IMR-90 (cell line): ENCODE results near the gene FNDC1. TPM values are rescaled to one million over a fixed set of nuclear protein-coding genes. Genes with fewer than 3 reads are reported as not detected.

ENCODE experiments used
- ATAC-seq: fragments of 200-7000 bp; cut with Tn5 transposase; 2 replicates; pipeline ENCODE4 v1.9.1; 2020; ENCODE audit warnings: low read depth, mild to moderate bottlenecking, moderate library complexity
- BruUV-seq: library from RNA; stranded (reverse); fragments of 400-500 nt; replicated peaks from 2 replicates; lab custom pipeline; 2021; lab: Mats Ljungman, UMichigan
- CTCF ChIA-PET: fragments of 300-600 bp; formaldehyde crosslinking; extraction: SDS; loops from one replicate; lab custom pipeline; 2021; ENCODE audit warnings: antibody characterized with exemption; lab: Yijun Ruan, JAX
- POLR2A ChIA-PET: fragments of 300-600 bp; sonication (Branson Sonifier 250); formaldehyde crosslinking; loops from one replicate; lab custom pipeline; 2022; ENCODE audit warnings: antibody characterized with exemption; ENCODE audit not compliant: unreplicated experiment; lab: Charles Lee
- DNase-seq: peaks from one replicate; pipeline ENCODE4 v3.0.0; 2013
- H2AFZ ChIP-seq: replicated peaks from 2 replicates; pipeline ENCODE3; 2013; ENCODE audit warnings: low read length, mild to moderate bottlenecking; ENCODE audit not compliant: poor library complexity
- H2AK5ac ChIP-seq: 2 replicates; pipeline ENCODE4 v1.6.1; 2013; ENCODE audit warnings: low read depth, low read length, inconsistent platforms
- H2AK9ac ChIP-seq: replicated peaks from 2 replicates; pipeline ENCODE3; 2013; ENCODE audit warnings: mild to moderate bottlenecking, low read depth, low read length, moderate library complexity; ENCODE audit not compliant: poor library complexity
- H2BK120ac ChIP-seq: 2 replicates; pipeline ENCODE4 v1.6.1; 2013; ENCODE audit warnings: low read depth, low read length, inconsistent platforms
- H2BK15ac ChIP-seq: 3 replicates; pipeline ENCODE4 v1.6.1; 2013; ENCODE audit warnings: low read depth, low read length, inconsistent platforms
- H2BK20ac ChIP-seq: 2 replicates; pipeline ENCODE4 v1.6.1; 2013; ENCODE audit warnings: low read depth, mild to moderate bottlenecking, inconsistent platforms, low read length, moderate library complexity
- H2BK5ac ChIP-seq: 2 replicates; pipeline ENCODE4 v1.6.1; 2013; ENCODE audit warnings: mild to moderate bottlenecking, low read depth, low read length, inconsistent platforms; ENCODE audit not compliant: poor library complexity, severe bottlenecking
- H3K14ac ChIP-seq: replicated peaks from 2 replicates; pipeline ENCODE4 v1.6.1; 2013; ENCODE audit warnings: low read depth, low read length, inconsistent platforms
- H3K18ac ChIP-seq: 2 replicates; pipeline ENCODE4 v1.6.1; 2013; ENCODE audit warnings: low read depth, low read length, control low read depth
- H3K23ac ChIP-seq: 2 replicates; pipeline ENCODE4 v1.6.1; 2013; ENCODE audit warnings: low read depth, low read length, inconsistent platforms
- H3K27ac ChIP-seq: 2 replicates; pipeline ENCODE4 v1.5.1; 2013; ENCODE audit warnings: mild to moderate bottlenecking, control low read depth, low read length; ENCODE audit not compliant: insufficient read depth
- H3K27me3 ChIP-seq: 2 replicates; pipeline ENCODE4 v1.6.1; 2013; ENCODE audit warnings: low read length; ENCODE audit not compliant: control insufficient read depth, insufficient read depth
- H3K36me3 ChIP-seq: 2 replicates; pipeline ENCODE4 v1.6.1; 2013; ENCODE audit warnings: low read length, mixed read lengths; ENCODE audit not compliant: control insufficient read depth, insufficient read depth
- H3K4ac ChIP-seq: 2 replicates; pipeline ENCODE4 v1.6.1; 2013; ENCODE audit warnings: low read depth, low read length, inconsistent platforms
- H3K4me1 ChIP-seq: 2 replicates; pipeline ENCODE4 v1.6.1; 2013; ENCODE audit warnings: low read length, mixed read lengths; ENCODE audit not compliant: control insufficient read depth, insufficient read depth
- H3K4me2 ChIP-seq: 2 replicates; pipeline ENCODE4 v1.6.1; 2013; ENCODE audit warnings: low read depth, mild to moderate bottlenecking, control low read depth, low read length, moderate library complexity
- H3K4me3 ChIP-seq: 2 replicates; pipeline ENCODE4 v1.5.1; 2013; ENCODE audit warnings: low read depth, mild to moderate bottlenecking, control low read depth, low read length, moderate library complexity; ENCODE audit not compliant: insufficient read depth
- H3K56ac ChIP-seq: 2 replicates; pipeline ENCODE4 v1.6.1; 2013; ENCODE audit warnings: low read length, inconsistent platforms; ENCODE audit not compliant: insufficient read depth; ENCODE audit errors: extremely low read depth
- H3K79me1 ChIP-seq, 2 experiments: 2 replicates each; pipeline ENCODE4 v1.6.1; 2013; ENCODE audit warnings: low read length in 2 of 2, inconsistent platforms in 1 of 2, low read depth in 1 of 2
- H3K9ac ChIP-seq: 2 replicates; pipeline ENCODE4 v1.6.1; 2013; ENCODE audit warnings: low read depth, low read length, control low read depth
- H3K9me1 ChIP-seq: 2 replicates; pipeline ENCODE4 v1.6.1; 2013; ENCODE audit warnings: low read length, inconsistent platforms; ENCODE audit not compliant: insufficient read depth
- H3K9me3 ChIP-seq: 2 replicates; pipeline ENCODE4 v1.6.1; 2013; ENCODE audit warnings: low read length; ENCODE audit not compliant: control insufficient read depth, insufficient read depth
- H4K20me1 ChIP-seq: 2 replicates; pipeline ENCODE4 v1.6.1; 2013; ENCODE audit warnings: low read length, inconsistent platforms; ENCODE audit not compliant: insufficient read depth
- H4K5ac ChIP-seq: 2 replicates; pipeline ENCODE4 v1.6.1; 2013; ENCODE audit warnings: mild to moderate bottlenecking, low read depth, low read length, control low read depth
- H4K8ac ChIP-seq, 2 experiments: 2 replicates each; pipeline ENCODE4 v1.6.1; 2013; ENCODE audit warnings: low read depth in 2 of 2, low read length in 2 of 2, control low read depth in 1 of 2, inconsistent platforms in 1 of 2
- H4K91ac ChIP-seq: 2 replicates; pipeline ENCODE4 v1.6.1; 2013; ENCODE audit warnings: low read depth, low read length, inconsistent platforms; ENCODE audit not compliant: insufficient read depth
- BHLHE40 ChIP-seq: fragments of 150-350 bp; IDR thresholded peaks from 2 replicates; pipeline ENCODE4 v1.6.1; 2016; ENCODE audit warnings: mild to moderate bottlenecking, low read depth, low read length
- CEBPB ChIP-seq: IDR thresholded peaks from 2 replicates; pipeline ENCODE4 v1.6.1; 2012; ENCODE audit warnings: low read depth, low read length, improper control_type of control experiment
- CHD1 ChIP-seq: IDR thresholded peaks from 2 replicates; pipeline ENCODE4 v1.6.1; 2012; ENCODE audit warnings: low read depth, low read length, improper control_type of control experiment
- CTCF ChIP-seq: conservative IDR thresholded peaks from 2 replicates; pipeline ENCODE4 v1.5.1; 2012; ENCODE audit warnings: mild to moderate bottlenecking, low read depth, low read length, improper control_type of control experiment
- ELK1 ChIP-seq: fragments of 150-350 bp; IDR thresholded peaks from 2 replicates; pipeline ENCODE4 v1.6.1; 2016; ENCODE audit warnings: low read depth, mild to moderate bottlenecking, low read length, moderate library complexity, borderline replicate concordance
- FOS ChIP-seq: fragments of 150-350 bp; IDR thresholded peaks from 2 replicates; pipeline ENCODE4 v1.6.1; 2016; ENCODE audit warnings: low read depth, low read length
- MAFK ChIP-seq: IDR thresholded peaks from 2 replicates; pipeline ENCODE4 v1.6.1; 2012; ENCODE audit warnings: low read depth, low read length, improper control_type of control experiment
- MAZ ChIP-seq: IDR thresholded peaks from 2 replicates; pipeline ENCODE4 v1.6.1; 2012; ENCODE audit warnings: low read depth, mild to moderate bottlenecking, low read length, improper control_type of control experiment, moderate library complexity, borderline replicate concordance
- MXI1 ChIP-seq: IDR thresholded peaks from 2 replicates; pipeline ENCODE4 v1.6.1; 2012; ENCODE audit warnings: low read depth, mild to moderate bottlenecking, low read length, moderate library complexity, borderline replicate concordance
- NFE2L2 ChIP-seq: fragments of 150-350 bp; IDR thresholded peaks from 2 replicates; pipeline ENCODE4 v1.6.1; 2016; ENCODE audit warnings: low read depth, mild to moderate bottlenecking, low read length
- POLR2A ChIP-seq: IDR thresholded peaks from 2 replicates; pipeline ENCODE4 v1.6.1; 2012; ENCODE audit warnings: mild to moderate bottlenecking, low read depth, low read length
- RAD21 ChIP-seq: IDR thresholded peaks from 2 replicates; pipeline ENCODE4 v1.6.1; 2012; ENCODE audit warnings: low read length, improper control_type of control experiment
- RCOR1 ChIP-seq: IDR thresholded peaks from 2 replicates; pipeline ENCODE4 v1.6.1; 2012; ENCODE audit warnings: mild to moderate bottlenecking, low read length, improper control_type of control experiment; ENCODE audit not compliant: insufficient replicate concordance
- RFX5 ChIP-seq: IDR thresholded peaks from 2 replicates; pipeline ENCODE4 v1.8.0; 2012; ENCODE audit warnings: low read depth, mild to moderate bottlenecking, low read length, moderate library complexity
- SMC3 ChIP-seq: fragments of 150-350 bp; IDR thresholded peaks from 2 replicates; pipeline ENCODE4 v1.6.1; 2016; ENCODE audit warnings: low read depth, mild to moderate bottlenecking, antibody characterized with exemption, low read length, moderate library complexity
- USF2 ChIP-seq: fragments of 150-350 bp; IDR thresholded peaks from 2 replicates; pipeline ENCODE4 v1.6.1; 2017; ENCODE audit warnings: mild to moderate bottlenecking, antibody characterized with exemption, low read length, low read depth
- WGBS, 2 experiments: methylation state at CpG; one replicate each; pipeline versions ENCODE4 v1.1.5 to v1.1.7; 2013; ENCODE audit warnings: missing lambda C conversion rate in 2 of 2; ENCODE audit not compliant: insufficient read length in 1 of 2; ENCODE audit errors: extremely low coverage in 2 of 2; 5-methylcytosine and 5-hydroxymethylcytosine counted together
- dilution Hi-C: fragments of 300-500 bp; cut with HindIII; formaldehyde crosslinking; loops from one replicate; pipeline ENCODE4 v1.14.3; 2018; ENCODE audit warnings: low sequenced_read_pairs; ENCODE audit not compliant: unreplicated experiment
- in situ Hi-C: fragments of 300-500 bp; cut with MboI; formaldehyde crosslinking; loops from 3 replicates; pipeline ENCODE4 v1.14.3; 2019; ENCODE audit warnings: low sequenced_read_pairs, inconsistent platforms, mixed read lengths
- intact Hi-C: fragments of 100-400 bp; cut with micrococcal nuclease; formaldehyde crosslinking; loops from 2 replicates; pipeline ENCODE4 v1.10.0; 2022
- polyA plus RNA-seq, 3 experiments: library from polyadenylated mRNA; depleted of rRNA; stranded (reverse); fragments of >200 nt; gene quantifications; 2 replicates each; pipeline ENCODE4 v1.2.3, GENCODE V29; 2012; ENCODE audit warnings: low replicate concordance in 1 of 3
- total RNA-seq: library from RNA; depleted of rRNA; stranded (reverse); fragments of >200 nt; gene quantifications from 2 replicates; pipeline ENCODE4 v1.2.3, GENCODE V29; 2012

The FNDC1 gene
- total and polyA plus RNA-seq, 2 of the 4 experiments (the other 2 are of a cell fraction) = 0.03 TPM; not detected in 1

GRCh38 chr6:159213405-159213804, 44.2 kb downstream of the FNDC1 start:
- dilution Hi-C loops = no loop called here

More at GRCh38 chr6:159213405-159213804, 44.2 kb downstream of the FNDC1 start:
- H2AFZ ChIP-seq = no peak overlapping the region
- H2BK15ac ChIP-seq = no peak overlapping the region
- no peak overlapping the region for H3K27ac ChIP-seq
- H3K4me1 ChIP-seq = no peaks in the 10 kb centered on the region
- H4K8ac ChIP-seq = no peak overlapping the region
- no peaks in the 10 kb centered on the region for H3K9me1 ChIP-seq
- in situ Hi-C loops = no loop called here
- no peak overlapping the region for H4K91ac ChIP-seq
- H3K14ac ChIP-seq = no peak overlapping the region
- H3K36me3 ChIP-seq = no peaks in the 10 kb centered on the region
- no peak overlapping the region for H2BK5ac ChIP-seq
- H3K4me2 ChIP-seq = no peak overlapping the region
- intact Hi-C loops = no loop called here
- no peaks in the 10 kb centered on the region for H3K9me3 ChIP-seq
- POLR2A ChIA-PET = no interaction called here
- H4K5ac ChIP-seq = no peak overlapping the region
- H3K4me3 ChIP-seq = no peak overlapping the region
- no peak overlapping the region for H2BK120ac ChIP-seq
- H2BK20ac ChIP-seq = no peak overlapping the region
- no peak overlapping the region for H3K18ac ChIP-seq
- no CpG with 5 or more reads among the region's 3 CpGs for WGBS, 2 experiments
- ATAC-seq = no peak
- H3K9ac ChIP-seq = no peak overlapping the region
- no peak overlapping the region for H2AK5ac ChIP-seq
- no peaks in the 10 kb centered on the region for H3K79me1 ChIP-seq
- no peak overlapping the region for H3K23ac ChIP-seq
- no peak overlapping the region for H3K4ac ChIP-seq
- H2AK9ac ChIP-seq = no peak overlapping the region
- DNase-seq = no peak
- CTCF ChIA-PET = no interaction called here
- no TSS peak for BruUV-seq
- H4K20me1 ChIP-seq = no peaks in the 10 kb centered on the region
- H3K27me3 ChIP-seq = no peaks in the 10 kb centered on the region; the same call in 1 of the 2 replicates
- no peak overlapping the region for H3K56ac ChIP-seq
- TF ChIP-seq USF2 (no peak), MAFK (no peak), SMC3 (no peak), FOS (no peak), BHLHE40 (no peak), RAD21 (no peak), RFX5 (no peak), RCOR1 (no peak), NFE2L2 (no peak), CEBPB (no peak), POLR2A (no peak), ELK1 (no peak), CHD1 (no peak), CTCF (no peak), MXI1 (no peak), MAZ (no peak)
